Stomach (tissue), 9 donors: Measurements from ENCODE around the gene SPON2. TPM values are rescaled to one million over a fixed set of nuclear protein-coding genes. Genes with fewer than 3 reads are reported as not detected.

Experiments
- DNase-seq, 2 donors: peaks; one replicate each; pipeline versions ENCODE4 v3.0.0 to v3.0.0-alpha.2; 2013 to 2019
- H3K27ac ChIP-seq, 5 donors: fragments of 200-600 bp in 4 of 5; sonication (generic) in 4 of 5; one replicate each; pipeline ENCODE4 v1.5.1; 2013 to 2019; ENCODE audit warnings: mild to moderate bottlenecking in 1 of 5, moderate library complexity in 1 of 5
- H3K27me3 ChIP-seq, 3 donors: fragments of 200-600 bp; sonication (generic); one replicate each; pipeline ENCODE4 v1.5.1; 2017 to 2019; ENCODE audit warnings: mixed run types in 1 of 3
- H3K36me3 ChIP-seq, 4 donors: fragments of 200-600 bp; sonication (generic); 1 replicate in 3 of 4; 2 replicates in 1 of 4; pipeline ENCODE4 v1.5.1; 2016 to 2019
- H3K4me1 ChIP-seq, 4 donors: fragments of 200-600 bp; sonication (generic); one replicate each; pipeline ENCODE4 v1.5.1; 2016 to 2019
- H3K4me3 ChIP-seq, 4 donors: fragments of 200-600 bp; sonication (generic) in 3 of 4; one replicate each; pipeline ENCODE4 v1.5.1; 2016 to 2019; ENCODE audit warnings: mild to moderate bottlenecking in 1 of 4
- H3K9me3 ChIP-seq, 4 donors: fragments of 200-600 bp; sonication (generic); one replicate each; pipeline ENCODE4 v1.5.1; 2016 to 2019
- CTCF ChIP-seq, 7 experiments: fragments of 450-650 bp in 4 of 7; fragments of 200-600 bp in 3 of 7; sonication (generic) in 3 of 7; IDR thresholded peaks; one replicate each; pipeline ENCODE4 v1.5.1; 2016 to 2019; ENCODE audit warnings: antibody characterized with exemption in 7 of 7, control low read depth in 2 of 7, mild to moderate bottlenecking in 1 of 7
- EP300 ChIP-seq: sonication (generic); formaldehyde crosslinking; IDR thresholded peaks from one replicate; pipeline ENCODE4 v1.6.1; 2017; ENCODE audit warnings: antibody characterized with exemption
- POLR2A ChIP-seq, 4 donors: fragments of 450-650 bp; IDR thresholded peaks; one replicate each; pipeline ENCODE4 v1.6.1; 2016; ENCODE audit warnings: antibody characterized with exemption in 4 of 4, control low read depth in 2 of 4, mild to moderate bottlenecking in 1 of 4, moderate library complexity in 1 of 4
- POLR2AphosphoS5 ChIP-seq, 3 donors: sonication (generic); formaldehyde crosslinking; IDR thresholded peaks; one replicate each; pipeline ENCODE4 v1.6.1; 2016; ENCODE audit warnings: antibody characterized with exemption in 3 of 3
- WGBS, 5 donors: extraction: QIAGEN DNeasy Blood & Tissue Kit in 3 of 5; methylation state at CpG; one replicate each; pipeline versions ENCODE4 v1.1.5 to v1.1.7; 2013 to 2018; 5-methylcytosine and 5-hydroxymethylcytosine counted together
- intact Hi-C: fragments of 100-400 bp; cut with DNase I; formaldehyde crosslinking; loops from one replicate; pipeline ENCODE4 v1.15.1; 2023; ENCODE audit warnings: low total_unique reads
- polyA plus RNA-seq, 3 donors: library from polyadenylated mRNA; stranded (reverse); fragments of 200-250 nt; gene quantifications; one replicate each; pipeline ENCODE4 v1.2.3, GENCODE V29; 2013
- total RNA-seq, 5 donors: library from RNA; depleted of rRNA; stranded (reverse); fragments of >200 nt; gene quantifications; one replicate each; pipeline versions ENCODE4 v1.1.0 to v1.2.3, GENCODE V29; 2014 to 2016
- donor health status: healthy with polysubstance abuse.
- donor health status: Bipolar disorder and iron deficiency.
- donor health status: healthy.

The SPON2 gene
- total and polyA plus RNA-seq, 8 donors, result 12.8 to 224 (median 47.6) TPM

GRCh38 chr4:1196421-1197183 lies 24.2 kb upstream of the SPON2 start:
- H3K36me3 ChIP-seq, result no peaks in the 10 kb centered on the region
- WGBS, 5 donors, result 87 to 92% (median 89%) methylated on average over 13 of the region's 13 CpGs
- peak overlapping the region in 2 of 5 donors; percentile 20 to 92 for H3K27ac ChIP-seq
- no peaks in the 10 kb centered on the region for H3K9me3 ChIP-seq
- no peak for TF ChIP-seq POLR2A (IDR thresholded peaks at IDR 0.05)
- intact Hi-C loops, result no loop called here
- H3K4me1 ChIP-seq, result peaks cover 43 to 74% (median 55%) of the 10 kb centered on the region in 4 donors
- H3K27me3 ChIP-seq, result no peaks in the 10 kb centered on the region
- no peak overlapping the region for H3K4me3 ChIP-seq
- DNase-seq, result peak in 1 of 2 donors; percentile 19

- Histone ChIP-seq H3K27ac (peak overlapping the region in 3 of 5 donors; percentile 87 to 92 (median 87)), H3K36me3 (no peaks in the 10 kb centered on the region), H3K4me1 (peaks cover 39 to 74% (median 53%) of the 10 kb centered on the region in 4 donors), H3K9me3 (no peaks in the 10 kb centered on the region), H3K4me3 (no peak overlapping the region), H3K27me3 (no peaks in the 10 kb centered on the region)
- WGBS, 5 donors, result 86 to 95% (median 87%) methylated on average over 14 to 16 of the region's 16 CpGs
- TF ChIP-seq EP300, result no peak
- TF ChIP-seq POLR2A (IDR thresholded peaks at IDR 0.05), result no peak
- TF ChIP-seq POLR2AphosphoS5 (IDR thresholded peaks at IDR 0.05), result no peak
- TF ChIP-seq CTCF (IDR thresholded peaks at IDR 0.05), result no peak
- intact Hi-C loops, result no loop called here
- DNase-seq, result no peak
Measured at GRCh38 chr4:1195891-1196401, 23.6 kb upstream of the SPON2 start.

GRCh38 chr4:1195109-1195671 lies 22.8 kb upstream of the SPON2 start:
- H3K36me3 ChIP-seq, result no peaks in the 10 kb centered on the region
- peak overlapping the region; percentile 18 to 92 (median 87) for H3K27ac ChIP-seq
- H3K4me1 ChIP-seq, result peaks cover 31 to 67% (median 45%) of the 10 kb centered on the region in 4 donors
- no peak for TF ChIP-seq CTCF (IDR thresholded peaks at IDR 0.05)
- no peak for TF ChIP-seq POLR2A (IDR thresholded peaks at IDR 0.05)
- TF ChIP-seq POLR2AphosphoS5 (IDR thresholded peaks at IDR 0.05), result no peak
- no peak for TF ChIP-seq EP300
- no peaks in the 10 kb centered on the region for H3K9me3 ChIP-seq
- H3K4me3 ChIP-seq, result peak overlapping the region in 1 of 4 donors; percentile 28
- peak; percentile 2 to 20 for DNase-seq
- intact Hi-C loops, result no loop called here
- H3K27me3 ChIP-seq, result no peaks in the 10 kb centered on the region
- WGBS, 5 donors, result 83 to 98% (median 90%) methylated on average over 8 to 29 of the region's 29 CpGs

- 55 to 75% (median 64%) methylated on average over 25 to 52 of the region's 52 CpGs for WGBS, 5 donors
- Histone ChIP-seq H3K27me3 (no peaks in the 10 kb centered on the region), H3K9me3 (no peaks in the 10 kb centered on the region), H3K4me1 (peaks cover 25 to 58% (median 37%) of the 10 kb centered on the region in 4 donors), H3K27ac (peak overlapping the region; percentile 37 to 92 (median 87)), H3K4me3 (peak overlapping the region in 2 of 4 donors; percentile 11 to 28), H3K36me3 (no peaks in the 10 kb centered on the region)
- TF ChIP-seq EP300, result no peak
- TF ChIP-seq POLR2A (IDR thresholded peaks at IDR 0.05), result no peak
- TF ChIP-seq POLR2AphosphoS5 (IDR thresholded peaks at IDR 0.05), result no peak
- no peak for TF ChIP-seq CTCF (IDR thresholded peaks at IDR 0.05)
- DNase-seq, result peak; percentile 5 to 40
- intact Hi-C loops, result no loop called here
Measured at GRCh38 chr4:1194010-1194900, 21.9 kb upstream of the SPON2 start.
